NCI-H748 treated with DMSO at 0.1 percent for 48 hours (cell line): ENCODE measurements around the gene RPF1.
"Not testable (repeated sequence)": the region's sequence is repeated elsewhere in the genome, so short reads cannot be mapped to it uniquely, and the experiment has no call there.

Experiments used
- DNase-seq: peaks from one replicate; lab custom pipeline; 2025; lab: John Stamatoyannopoulos, UW

RPF1 gene

DNA sequence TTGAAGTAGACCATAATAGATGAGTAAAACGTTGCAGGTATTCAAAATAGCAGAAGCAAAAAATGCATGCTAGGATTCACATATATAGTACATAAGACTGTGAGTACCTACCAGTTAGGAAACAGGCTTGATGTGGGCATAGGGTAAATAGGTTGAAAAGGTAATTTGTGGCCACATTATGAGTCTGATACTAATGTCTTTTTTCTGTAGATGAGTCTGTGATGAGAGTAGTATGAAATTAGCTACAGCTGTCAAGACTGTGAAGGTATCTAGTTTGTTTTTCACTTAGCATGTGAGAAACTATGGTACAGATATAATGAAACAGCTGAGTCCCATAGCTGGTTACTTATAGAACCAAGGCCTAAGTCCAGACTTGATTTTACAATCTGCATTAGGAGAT is 14.7 kb downstream of the RPF1 start:
- no peak for DNase-seq

DNA sequence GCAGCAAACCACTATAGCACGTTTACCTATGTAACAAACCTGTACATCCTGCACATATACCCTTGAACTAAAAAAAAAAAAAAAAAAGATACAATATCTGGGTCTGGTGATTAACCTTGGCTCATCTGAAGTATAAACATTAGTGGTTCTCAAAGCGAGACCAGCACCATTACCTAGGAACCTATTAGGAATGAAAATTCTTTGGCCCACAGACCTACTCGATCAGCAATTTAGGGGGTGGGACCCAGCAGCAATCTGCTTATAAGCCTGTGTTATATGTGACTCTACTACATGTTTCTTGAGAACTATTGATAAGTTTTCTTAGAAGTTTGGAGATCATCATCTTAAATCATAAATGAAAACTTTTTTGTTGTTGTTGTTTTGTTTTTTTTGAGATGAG is 17.4 kb downstream of the RPF1 start:
- DNase-seq, result no peak

DNA sequence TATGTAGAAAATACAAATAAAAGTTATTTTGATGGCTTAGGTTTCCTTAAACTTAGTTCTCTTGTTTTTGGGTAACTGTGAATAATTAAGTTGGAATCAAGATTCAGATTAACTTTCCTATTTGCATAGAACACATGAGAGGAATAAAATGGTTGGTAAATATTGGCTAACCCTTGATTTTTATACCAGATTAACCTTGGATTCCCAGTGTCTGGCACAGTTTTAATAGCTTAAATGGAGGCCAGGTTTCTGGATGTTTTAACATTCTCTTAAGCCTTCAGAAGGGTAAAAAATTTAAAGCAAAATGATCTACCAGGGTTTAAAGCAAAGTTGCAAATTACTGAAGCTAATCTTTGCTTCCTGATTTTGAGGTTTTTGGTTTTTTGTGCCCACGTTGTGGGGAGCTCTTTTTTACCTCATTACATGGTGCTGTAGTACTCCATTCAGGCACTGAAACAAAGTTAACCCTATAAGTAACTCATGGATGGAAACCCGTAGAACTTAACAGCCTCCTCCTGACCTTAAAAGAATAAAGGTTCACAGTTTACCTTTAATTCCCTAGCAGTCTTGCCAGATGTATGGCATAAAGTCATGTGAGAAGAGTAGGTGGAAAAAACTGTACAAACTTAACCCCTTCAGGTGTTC is 18.7 kb downstream of the RPF1 start:
- no peak for DNase-seq

DNA sequence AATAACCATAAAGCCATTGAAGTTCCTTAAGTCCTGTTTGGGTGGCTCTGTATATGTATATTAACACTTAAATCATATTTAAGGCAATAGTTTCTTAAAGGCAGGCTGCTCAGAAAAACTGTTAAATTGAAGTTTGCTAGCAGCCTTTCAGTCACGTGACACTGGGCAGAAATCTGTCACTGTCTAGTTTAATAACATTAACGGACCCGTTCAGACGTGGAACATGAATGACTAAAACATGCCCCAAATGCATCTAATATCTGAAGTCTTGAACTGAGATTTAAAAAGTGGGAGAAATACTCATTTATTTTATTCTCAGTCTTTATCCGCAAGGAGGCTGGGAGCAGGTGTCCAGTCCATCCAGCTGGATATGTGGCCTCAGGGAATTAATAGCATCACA is 23.9 kb downstream of the RPF1 start:
- DNase-seq, result no peak

DNA sequence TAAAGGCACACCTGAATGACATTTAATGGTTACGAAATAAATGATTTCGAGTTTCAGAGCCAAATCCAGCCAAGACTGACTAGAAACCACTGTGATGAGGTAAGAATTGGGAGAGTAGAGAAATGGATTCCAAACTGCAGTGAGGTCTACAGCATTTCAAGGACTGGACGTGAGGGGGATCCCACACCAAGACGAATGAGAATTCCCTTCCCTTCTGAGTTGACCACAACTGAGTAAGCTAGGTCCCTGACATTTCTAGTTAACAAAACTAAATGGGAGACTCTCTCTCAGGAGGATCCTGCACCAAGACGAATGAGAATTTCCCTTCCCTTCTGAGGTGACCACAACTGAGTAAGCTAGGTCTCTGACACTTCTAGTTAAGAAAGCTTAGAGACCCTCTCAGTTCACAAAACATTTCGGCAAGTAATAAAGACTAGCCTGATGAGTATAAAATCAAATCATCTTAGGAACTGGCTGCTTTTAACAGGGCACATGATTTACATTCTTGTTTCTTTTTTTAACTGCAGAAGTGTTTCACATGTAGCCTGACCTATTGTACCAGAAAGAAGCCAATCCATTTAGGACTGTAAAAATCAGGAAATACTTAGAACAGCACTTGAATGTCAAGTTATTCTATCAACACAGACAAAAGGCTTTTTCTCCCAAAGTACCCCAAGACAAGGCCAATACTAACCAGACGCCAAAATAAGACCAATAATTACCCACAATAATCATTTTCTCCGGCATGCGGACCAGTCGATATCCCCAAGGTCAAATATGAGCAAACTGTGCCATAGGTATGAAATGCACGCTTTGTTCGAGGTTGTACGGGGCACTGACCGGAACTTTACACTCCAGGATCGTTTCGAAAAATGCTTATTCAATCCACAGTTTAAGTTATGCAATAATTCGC is 25.8 kb downstream of the RPF1 start:
- DNase-seq, result no peak

DNA sequence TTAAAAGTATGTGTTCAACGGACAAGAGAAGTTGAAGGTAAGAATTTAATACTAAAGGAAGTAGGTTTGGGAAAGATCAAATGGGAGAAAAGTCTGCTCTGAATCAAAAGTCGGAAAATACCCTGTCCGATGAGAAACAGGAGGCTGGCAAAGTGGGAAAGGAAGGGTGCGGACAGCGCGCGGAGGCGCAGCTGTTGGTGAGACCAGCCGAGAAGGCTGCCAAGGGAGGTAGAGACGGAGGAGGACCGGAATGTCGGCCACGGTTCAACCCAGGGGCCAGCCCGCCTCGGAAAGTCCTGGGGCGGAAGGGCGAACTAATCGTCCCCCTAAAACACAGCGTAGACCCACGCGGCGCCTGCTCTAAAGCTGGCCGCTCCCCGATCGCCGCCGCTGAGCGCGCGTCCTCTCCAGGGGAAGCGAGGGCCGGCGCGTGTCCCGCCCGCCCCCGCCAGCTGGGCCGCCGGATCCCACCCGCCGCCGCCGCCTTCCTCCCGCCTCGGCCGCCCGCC is 26.5 kb downstream of the RPF1 start:
- peak; percentile 73 for DNase-seq

DNA sequence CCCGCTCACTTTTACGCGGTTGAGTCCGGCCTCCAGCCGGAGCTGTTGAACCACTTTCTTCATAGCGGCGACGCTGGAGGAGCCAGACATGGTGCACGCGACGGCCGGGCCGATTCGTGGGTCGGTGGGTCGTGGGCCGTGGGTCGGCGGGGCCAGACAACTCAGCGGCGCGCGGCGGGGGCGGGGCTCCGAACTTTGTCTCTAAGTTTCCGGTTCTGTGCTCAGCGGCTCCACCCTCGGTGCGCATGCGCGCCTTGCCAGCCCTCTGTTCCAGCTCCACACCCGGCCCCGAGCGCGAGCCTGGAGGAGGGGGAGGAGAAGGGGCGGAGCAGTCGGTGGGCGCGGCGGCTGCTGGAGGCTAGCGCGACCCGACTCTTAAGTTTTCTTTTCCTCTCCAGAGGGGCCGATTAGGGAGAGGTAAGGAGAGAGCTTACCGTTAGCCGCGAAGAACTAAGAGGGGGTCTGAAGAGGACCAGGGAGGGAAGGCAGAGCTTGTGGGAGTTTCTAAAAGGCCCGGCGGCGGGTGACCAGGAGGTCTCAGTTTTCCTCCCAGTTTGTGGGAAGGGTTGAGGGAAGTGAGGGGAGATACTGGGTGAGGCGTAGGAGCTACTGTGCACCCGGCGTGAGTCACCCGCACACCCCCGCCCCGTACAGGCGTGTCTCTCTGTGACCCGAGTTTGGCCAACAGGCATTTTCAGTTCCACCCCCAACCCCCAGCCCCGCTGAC is 27.1 kb downstream of the RPF1 start, which contains the start of the genes GNG5 and SPATA1:
Gene GNG5 (minus strand): TSS at position 580 of the 727 bp plus-strand sequence. CDS start 490 bp downstream, at position 90.
Gene SPATA1 (plus strand): TSS at position 385 of the 727 bp plus-strand sequence. CDS start 9,974 bp downstream, outside the sequence.
- DNase-seq, result peak; percentile 89

DNA sequence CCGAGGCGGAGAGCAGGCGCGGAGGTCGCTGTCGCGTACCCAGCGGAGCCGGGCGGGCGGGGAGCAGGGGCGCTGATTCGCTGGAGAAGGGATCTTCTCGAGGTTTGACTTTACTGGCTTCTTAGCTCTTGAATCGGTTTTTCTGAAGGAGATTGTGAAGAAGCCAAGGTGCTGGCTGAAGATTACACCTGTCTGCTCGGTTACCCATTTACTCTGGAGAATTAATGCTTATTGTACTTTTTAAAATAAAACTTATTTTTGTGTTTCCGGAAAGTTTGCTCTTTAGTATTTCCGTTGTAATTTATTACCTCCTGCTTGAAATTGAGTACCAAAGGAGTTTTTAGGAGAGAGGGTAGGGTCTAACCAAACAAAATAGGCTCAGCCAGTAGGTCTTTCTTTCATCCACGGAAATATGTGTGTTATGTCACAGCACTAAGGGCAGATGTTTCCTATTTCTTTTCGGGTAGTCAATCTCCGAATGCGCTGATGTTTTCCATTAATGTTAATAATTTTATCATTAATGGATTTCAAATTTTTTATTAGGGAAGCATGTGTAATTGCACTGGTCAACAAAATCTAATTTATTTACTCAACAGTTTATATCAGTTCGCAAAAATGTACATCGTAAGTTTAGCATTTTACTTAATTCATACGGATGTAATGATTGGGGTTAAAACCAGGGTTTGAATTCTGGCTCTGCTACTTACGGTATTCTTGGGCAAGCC is 27.8 kb downstream of the RPF1 start:
- no peak for DNase-seq

DNA sequence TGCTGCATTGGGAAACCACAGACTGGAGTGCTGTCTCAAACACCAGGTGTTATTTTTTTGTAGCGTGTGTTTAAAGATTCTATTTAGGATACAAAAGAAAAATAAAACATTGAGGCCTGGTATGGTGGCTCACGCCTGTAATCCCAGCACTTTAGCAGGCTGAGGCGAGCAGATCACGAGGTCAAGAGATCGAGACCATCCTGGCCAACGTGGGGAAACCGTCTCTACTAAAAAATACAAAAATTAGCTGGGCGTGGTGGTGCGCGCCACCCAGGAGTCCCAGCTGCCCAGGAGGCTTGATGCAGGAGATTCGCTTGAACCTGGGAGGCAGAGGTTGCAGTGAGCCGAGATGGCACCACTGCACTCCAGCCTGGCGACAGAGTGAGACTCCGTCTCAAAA is 28.8 kb downstream of the RPF1 start:
- DNase-seq, result not testable (repeated sequence)

DNA sequence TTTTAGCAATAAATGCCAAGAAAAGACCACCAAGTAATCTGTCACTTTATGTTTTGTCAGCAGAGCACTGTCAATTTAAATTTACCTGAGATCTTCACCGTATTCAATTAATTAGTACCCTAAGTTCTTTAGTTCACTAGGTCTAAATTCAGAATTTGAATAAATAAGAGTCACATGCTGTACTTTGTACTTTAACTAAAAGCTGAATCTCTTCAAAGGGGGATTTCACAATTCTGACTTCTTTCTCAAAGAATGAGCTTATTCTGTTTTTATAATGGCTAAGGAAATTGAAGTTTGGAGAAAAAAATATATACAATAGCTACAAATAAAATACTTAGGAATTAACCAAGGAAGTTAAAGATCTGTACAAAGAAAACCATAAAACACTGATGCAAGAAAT is 29.4 kb downstream of the RPF1 start:
- DNase-seq, result no peak

DNA sequence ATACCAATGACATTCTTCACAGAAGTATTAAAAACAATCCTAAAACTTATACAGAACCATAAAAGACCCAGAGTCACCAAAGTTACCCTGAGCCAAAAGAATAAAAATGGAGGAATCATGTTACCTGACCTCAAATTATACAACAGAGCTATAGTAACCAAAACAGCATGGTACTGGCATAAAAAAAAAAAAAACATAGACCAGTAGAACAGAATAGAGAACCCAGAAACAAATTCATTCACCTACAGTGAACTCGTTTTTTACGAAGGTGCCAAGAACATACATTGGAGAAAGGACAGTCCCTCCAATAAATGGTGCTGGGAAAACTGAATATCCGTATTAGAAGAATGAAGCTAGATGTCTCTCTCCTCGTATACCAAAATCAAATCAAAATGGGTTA is 30.0 kb downstream of the RPF1 start:
- no peak for DNase-seq

DNA sequence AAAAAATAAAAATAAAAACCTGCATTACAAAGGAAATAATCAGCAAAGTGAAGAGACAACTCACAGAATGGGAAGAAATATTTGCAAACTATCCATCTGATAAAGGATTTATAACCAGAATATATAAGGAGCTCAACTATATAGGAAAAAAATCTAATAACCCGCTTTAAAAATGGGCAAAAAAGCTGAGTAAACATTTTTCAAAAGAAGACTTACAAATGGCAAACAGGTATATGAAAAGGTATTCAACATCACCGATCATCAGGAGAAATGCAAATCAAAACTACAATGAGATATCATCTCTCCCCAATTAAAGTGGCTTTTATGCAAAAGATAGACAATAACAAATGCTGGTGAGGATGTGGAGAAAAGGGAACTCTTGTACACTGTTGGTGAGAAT is 31.1 kb downstream of the RPF1 start:
- DNase-seq, result no peak

DNA sequence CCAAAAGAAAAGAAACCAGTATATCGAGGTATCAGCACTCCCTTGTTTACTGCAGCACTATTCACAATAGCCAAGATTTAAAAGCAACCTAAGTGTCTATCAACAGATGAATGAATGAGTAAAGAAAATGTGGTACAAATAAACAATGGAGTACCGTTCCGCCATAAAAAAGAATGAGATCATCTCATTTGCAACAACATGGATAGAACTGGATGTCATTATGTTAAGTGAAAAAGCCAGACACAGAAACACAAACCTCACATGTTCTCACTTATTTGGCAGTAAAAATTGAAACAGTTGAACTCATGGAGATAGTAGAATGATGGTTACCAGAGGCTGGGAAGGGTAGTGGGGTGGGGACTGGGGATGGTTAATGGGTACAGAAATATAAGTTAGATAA is 31.6 kb downstream of the RPF1 start:
- peak; percentile 7 for DNase-seq

DNA sequence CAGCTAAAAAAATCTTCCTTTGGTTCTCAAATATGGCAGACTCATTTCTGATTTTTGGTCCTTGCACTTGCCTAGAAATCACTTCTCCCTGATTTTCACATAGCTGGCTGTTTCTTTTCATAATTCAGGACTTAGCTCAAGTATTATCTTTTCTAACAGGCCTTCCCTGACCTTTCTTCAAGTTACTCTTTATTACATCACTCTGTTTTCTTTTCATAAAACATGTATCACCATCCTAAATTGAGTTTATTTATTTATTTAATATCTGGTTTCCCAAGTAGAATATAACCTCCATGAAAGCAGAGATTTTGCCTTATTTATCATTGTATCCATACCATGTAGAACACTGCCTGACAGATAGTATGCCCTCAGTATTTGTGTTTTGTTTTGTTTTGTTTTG is 45.5 kb downstream of the RPF1 start:
- no peak for DNase-seq

DNA sequence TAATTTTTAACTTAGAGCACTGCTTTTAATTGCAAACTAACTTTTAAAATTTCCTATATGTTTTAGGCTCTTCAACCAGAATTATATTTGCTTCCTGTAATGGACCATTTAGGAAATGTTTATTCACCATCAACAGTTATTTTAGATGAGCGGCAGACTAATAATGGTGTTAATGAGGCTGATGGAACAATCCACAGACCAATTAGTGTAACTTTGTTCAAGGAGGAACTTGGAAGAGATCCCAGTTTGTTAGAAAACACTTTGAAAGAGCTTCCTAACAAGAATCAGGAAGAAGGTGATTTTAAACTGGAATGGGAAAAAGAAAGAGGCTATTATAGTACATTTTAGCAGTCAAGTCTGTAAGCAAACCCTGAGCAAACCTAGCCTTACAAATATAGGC is 46.7 kb downstream of the RPF1 start:
- peak; percentile 63 for DNase-seq

DNA sequence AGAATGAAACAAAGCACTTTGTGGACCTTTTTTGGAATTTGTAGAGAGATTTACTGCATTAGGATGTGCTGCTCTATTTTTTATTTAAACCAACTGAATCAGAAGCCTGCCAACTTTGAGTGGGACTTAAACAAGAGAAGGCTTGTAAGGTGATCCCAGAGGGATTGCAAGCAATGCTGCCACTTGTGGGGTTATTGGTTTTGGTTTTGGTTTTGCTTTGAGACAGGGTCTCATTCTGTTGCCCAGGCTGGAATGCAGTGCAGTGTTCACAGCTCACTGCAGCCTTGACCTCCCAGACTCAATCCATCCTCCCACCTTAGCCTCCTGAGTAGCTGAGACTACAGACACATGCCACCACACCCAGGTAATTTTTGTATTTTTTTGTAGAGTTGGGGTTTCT is 59.5 kb downstream of the RPF1 start:
- DNase-seq, result no peak

DNA sequence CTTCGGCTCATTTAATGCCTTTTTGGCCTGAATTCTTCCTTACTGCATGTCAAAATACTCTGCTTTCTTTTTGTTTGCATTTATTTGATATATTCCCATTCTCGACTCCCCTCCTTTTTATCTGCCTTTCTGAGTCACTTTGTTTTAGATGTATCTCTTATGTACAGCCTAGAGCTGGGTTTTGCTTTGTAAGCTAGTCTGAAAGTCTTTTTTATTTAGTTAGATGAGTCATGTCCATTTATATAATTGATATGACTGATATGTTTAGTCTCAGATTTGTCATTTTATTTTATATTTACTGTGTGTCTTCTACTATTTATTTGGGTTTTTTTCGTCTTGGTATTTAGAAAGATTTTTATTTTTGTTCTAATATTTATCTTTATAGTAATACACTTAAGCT is 60.9 kb downstream of the RPF1 start:
- DNase-seq, result no peak

DNA sequence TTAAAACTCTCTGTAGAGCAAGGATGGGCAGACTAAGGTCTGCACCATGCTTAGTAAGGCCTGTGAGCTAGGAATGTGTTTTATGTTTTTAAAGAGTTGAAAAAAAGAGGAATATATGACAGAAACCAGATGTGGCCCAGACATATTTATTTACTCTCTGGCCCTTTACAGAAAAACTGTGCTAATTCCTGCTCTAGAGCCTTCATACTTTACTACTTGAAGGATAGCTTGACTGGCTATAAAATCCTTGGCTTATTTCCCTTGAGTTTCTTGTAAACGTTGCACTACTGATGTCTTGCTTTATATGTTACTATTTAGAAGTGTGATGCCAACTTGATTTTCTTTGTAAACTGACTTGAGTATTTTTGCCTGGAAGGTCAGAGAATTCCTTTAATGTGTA is 61.7 kb downstream of the RPF1 start:
- DNase-seq, result no peak

DNA sequence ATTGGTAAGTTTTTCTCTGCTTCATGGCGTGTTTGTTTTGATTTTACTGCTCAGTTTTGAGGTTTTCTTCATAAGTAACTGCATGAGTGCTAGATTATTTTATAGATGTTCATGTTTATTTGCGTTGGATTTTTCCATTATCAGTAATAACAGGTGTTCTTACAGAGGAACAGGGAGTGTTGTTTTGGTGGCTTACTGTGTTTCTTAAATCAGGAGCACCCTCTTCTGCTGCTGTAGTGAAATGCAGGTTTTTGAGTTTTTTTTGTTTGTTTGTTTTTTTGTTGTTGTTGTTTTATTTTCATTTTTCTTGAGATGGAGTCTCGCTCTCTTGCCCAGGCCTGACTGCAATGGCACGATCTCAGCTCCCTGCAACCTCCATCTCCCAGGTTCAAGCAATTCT is 62.6 kb downstream of the RPF1 start:
- no peak for DNase-seq
